LNCAP (cell line): Measurements from ENCODE around the gene GLCE.

Experiments
- CTCF ChIP-seq: fragments of 450-650 bp; IDR thresholded peaks from 2 replicates; pipeline ENCODE4 v1.5.1; 2017; ENCODE audit warnings: mild to moderate bottlenecking

The GLCE gene

GRCh38 chr15:69292826-69293420 is 132.5 kb downstream of the GLCE start:
- TF ChIP-seq CTCF, result no peak

GRCh38 chr15:69293741-69294615 is 133.5 kb downstream of the GLCE start:
- no peak for TF ChIP-seq CTCF

- no peak for TF ChIP-seq CTCF
Observed at GRCh38 chr15:69296606-69297005, 136.2 kb downstream of the GLCE start.

- TF ChIP-seq CTCF, result no peak
Observed at GRCh38 chr15:69297642-69298353, 137.4 kb downstream of the GLCE start.

GRCh38 chr15:69298354-69298696 is 137.9 kb downstream of the GLCE start:
- TF ChIP-seq CTCF, result no peak

GRCh38 chr15:69298697-69299441 is 138.4 kb downstream of the GLCE start, which contains the start of gene PAQR5:
Gene PAQR5, plus strand, starts transcription at chr15:69298912. Its CDS starts 61,169 bp downstream, at chr15:69360081.
- TF ChIP-seq CTCF, result no peak

- TF ChIP-seq CTCF, result no peak
Observed at GRCh38 chr15:69299451-69299886, 139.0 kb downstream of the GLCE start.
